WTC11 (cell line): ENCODE results near the gene NECTIN1.

ENCODE experiments used
- CTCF ChIP-seq: fragments of 200-600 bp; IDR thresholded peaks from 2 replicates; pipeline ENCODE4 v1.8.0; 2022; ENCODE audit warnings: antibody characterized with exemption
- IRF1 ChIP-seq: sonication (generic); formaldehyde crosslinking; IDR thresholded peaks from 2 replicates; pipeline ENCODE4 v1.8.0; 2023; ENCODE audit warnings: missing genetic modification reagents
- NR2C2 ChIP-seq: sonication (generic); formaldehyde crosslinking; IDR thresholded peaks from 2 replicates; pipeline ENCODE4 v1.8.0; 2022; ENCODE audit warnings: mild to moderate bottlenecking, missing genetic modification reagents

DNA sequence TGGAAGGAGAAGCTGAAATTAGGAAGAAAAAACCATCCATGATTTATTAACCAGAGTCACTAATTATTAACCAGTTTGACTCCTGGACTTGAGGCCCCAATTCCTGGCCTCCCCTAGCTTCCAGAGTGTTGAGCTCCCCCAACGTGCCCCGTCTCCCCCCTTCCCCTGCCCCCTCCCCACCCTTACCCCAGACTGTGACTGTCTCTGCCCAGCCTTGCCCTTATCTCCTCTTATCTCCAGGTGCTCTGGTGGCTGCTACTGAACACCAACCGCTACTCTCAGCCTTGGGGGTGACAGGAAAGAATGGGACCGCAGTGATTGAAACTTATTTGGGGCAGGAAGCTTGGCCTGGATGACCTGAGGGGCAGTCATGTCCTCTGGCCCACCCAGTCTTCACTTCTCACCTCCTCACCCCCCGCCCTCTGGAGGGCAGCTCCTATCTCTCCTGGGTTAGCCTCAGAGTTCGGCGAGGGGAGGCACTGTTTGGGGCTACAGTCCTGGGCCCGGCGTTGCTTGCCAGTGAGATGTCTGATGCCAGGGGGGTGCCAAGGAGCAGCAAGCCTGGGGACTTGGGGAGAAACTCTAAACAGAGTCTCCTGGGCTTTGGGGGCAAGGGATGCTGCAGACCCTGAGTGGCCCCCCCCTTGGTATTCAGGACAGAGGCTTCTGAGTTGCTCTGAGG is 15.5 kb downstream of the NECTIN1 start:
- TF ChIP-seq NR2C2 (no peak), CTCF (no peak), IRF1 (CRISPR knock-in tag) (no peak)
